HepG2 (cell line): Measurements from ENCODE around the gene KCNMA1. TPM values are rescaled to one million over a fixed set of nuclear protein-coding genes. Genes with fewer than 3 reads are reported as not detected.

Source experiments
- ATAC-seq: fragments of 200-7000 bp; cut with Tn5 transposase; 3 replicates; pipeline ENCODE4 v1.9.1; 2020; ENCODE audit warnings: mild to moderate bottlenecking, moderate library complexity
- BruUV-seq: library from RNA; stranded (reverse); fragments of 400-500 nt; replicated peaks from 2 replicates; lab custom pipeline; 2021; lab: Mats Ljungman, UMichigan
- CTCF ChIA-PET: fragments of 300-600 bp; formaldehyde crosslinking; extraction: SDS; loops from one replicate; lab custom pipeline; 2021; ENCODE audit warnings: low total read pairs, inconsistent platforms, low intra/inter-chr PET ratio; lab: Yijun Ruan, JAX
- POLR2A ChIA-PET: fragments of 350-600 bp; sonication (Branson Sonifier 250); formaldehyde crosslinking; loops from one replicate; lab custom pipeline; 2020; ENCODE audit warnings: antibody characterized with exemption, inconsistent platforms; lab: Yijun Ruan, JAX
- DNase-seq: peaks from one replicate; pipeline ENCODE4 v3.0.0-alpha.2; 2015; ENCODE audit warnings: low spot score
- FAIRE-seq: peaks from 3 replicates; lab custom pipeline; 2011; peaks lifted over from hg19 to GRCh38; lab: Jason Lieb, UNC
- H2AFZ ChIP-seq: one replicate; pipeline ENCODE4 v1.6.1; 2011; ENCODE audit warnings: low read length, inconsistent platforms
- H3K27ac ChIP-seq: fragments of 300-600 bp; 3 replicates; pipeline ENCODE4 v1.8.0; 2011; ENCODE audit warnings: mixed run types, mild to moderate bottlenecking, mixed read lengths, low read length, inconsistent platforms; ENCODE audit not compliant: insufficient read depth; ENCODE audit errors: extremely low read length
- H3K27me3 ChIP-seq, 2 experiments: fragments of 200-600 bp in 1 of 2; 2 replicates in 1 of 2; 3 replicates in 1 of 2; pipeline versions ENCODE4 v1.6.0 to v1.8.0; 2011; ENCODE audit warnings: low read length in 2 of 2, mild to moderate bottlenecking in 2 of 2, moderate library complexity in 2 of 2, inconsistent platforms in 1 of 2; ENCODE audit not compliant: insufficient read depth in 2 of 2, control insufficient read depth in 1 of 2
- H3K36me3 ChIP-seq, 2 experiments: fragments of 200-600 bp in 1 of 2; replicated peaks in 1 of 2; 2 replicates in 1 of 2; 3 replicates in 1 of 2; pipeline versions ENCODE4 v1.5.1 to v1.8.0; 2011; ENCODE audit warnings: low read length in 2 of 2, inconsistent platforms in 1 of 2; ENCODE audit not compliant: insufficient read depth in 2 of 2, control insufficient read depth in 1 of 2
- H3K4me1 ChIP-seq: 2 replicates; pipeline ENCODE4 v1.5.1; 2012; ENCODE audit warnings: low read length, inconsistent platforms; ENCODE audit not compliant: insufficient read depth
- H3K4me2 ChIP-seq: 2 replicates; pipeline ENCODE4 v1.6.0; 2011; ENCODE audit warnings: low read depth, low read length, inconsistent platforms
- H3K4me3 ChIP-seq, 3 experiments: fragments of 200-600 bp in 1 of 3; sonication (generic), shearing (Covaris generic) in 1 of 3; replicated peaks in 1 of 3; 2 replicates each; pipeline ENCODE4 v1.5.1; 2011 to 2016; ENCODE audit warnings: low read length in 3 of 3, inconsistent platforms in 2 of 3, low read depth in 2 of 3, mild to moderate bottlenecking in 2 of 3, control low read depth in 1 of 3, mixed read lengths in 1 of 3; ENCODE audit not compliant: insufficient read depth in 1 of 3
- H3K79me2 ChIP-seq: one replicate; pipeline ENCODE4 v1.6.1; 2011; ENCODE audit warnings: low read length, inconsistent platforms; ENCODE audit not compliant: insufficient read depth
- H3K9ac ChIP-seq: 2 replicates; pipeline ENCODE4 v1.6.0; 2011; ENCODE audit warnings: mild to moderate bottlenecking, low read depth, low read length, inconsistent platforms; ENCODE audit not compliant: insufficient read depth
- H3K9me3 ChIP-seq: 2 replicates; pipeline ENCODE4 v1.5.1; 2012; ENCODE audit warnings: mild to moderate bottlenecking, low read length
- H4K20me1 ChIP-seq: 2 replicates; pipeline ENCODE4 v1.6.0; 2011; ENCODE audit warnings: inconsistent platforms, mild to moderate bottlenecking, low read length, moderate library complexity; ENCODE audit not compliant: insufficient read depth
- AGO1 ChIP-seq: fragments of 200-400 bp; formaldehyde crosslinking; IDR thresholded peaks from 2 replicates; pipeline ENCODE4 v1.6.1; 2017; ENCODE audit warnings: mild to moderate bottlenecking, low read depth, low read length, moderate library complexity; ENCODE audit not compliant: poor library complexity, severe bottlenecking
- DMAP1 ChIP-seq: IDR thresholded peaks from 2 replicates; pipeline ENCODE4 v1.6.1; 2016
- EED ChIP-seq: sonication (generic); formaldehyde crosslinking; IDR thresholded peaks from 2 replicates; pipeline ENCODE4 v1.5.0; 2020; ENCODE audit warnings: mild to moderate bottlenecking, missing genetic modification reagents
- JUNB ChIP-seq: sonication (generic); formaldehyde crosslinking; IDR thresholded peaks from 2 replicates; pipeline ENCODE4 v1.8.0; 2022; ENCODE audit warnings: missing genetic modification reagents, mild to moderate bottlenecking, borderline replicate concordance
- MAFG ChIP-seq: sonication (generic); formaldehyde crosslinking; IDR thresholded peaks from 2 replicates; pipeline ENCODE4 v1.5.1; 2020; ENCODE audit warnings: mild to moderate bottlenecking, missing genetic modification reagents
- NR2C2 ChIP-seq: sonication (generic); formaldehyde crosslinking; IDR thresholded peaks from 2 replicates; pipeline ENCODE4 v1.4.0; 2020; ENCODE audit warnings: missing genetic modification reagents, mild to moderate bottlenecking, moderate library complexity, borderline replicate concordance
- RNF219 ChIP-seq: sonication (generic); formaldehyde crosslinking; IDR thresholded peaks from 2 replicates; pipeline ENCODE4 v1.5.0; 2020; ENCODE audit warnings: mild to moderate bottlenecking, missing genetic modification reagents
- RXRA ChIP-seq: sonication (generic); formaldehyde crosslinking; IDR thresholded peaks from 2 replicates; pipeline ENCODE4 v1.5.1; 2020; ENCODE audit warnings: missing genetic modification reagents
- ZNF646 ChIP-seq: sonication (generic); formaldehyde crosslinking; IDR thresholded peaks from 2 replicates; pipeline ENCODE4 v1.9.0; 2021; ENCODE audit warnings: mild to moderate bottlenecking, missing genetic modification reagents
- ZXDC ChIP-seq: sonication (generic); formaldehyde crosslinking; IDR thresholded peaks from 2 replicates; pipeline ENCODE4 v1.5.0; 2020; ENCODE audit warnings: mild to moderate bottlenecking, missing genetic modification reagents
- WGBS: methylation state at CpG from one replicate; pipeline ENCODE4 v1.1.6; 2017; ENCODE audit warnings: low lambda C conversion rate; 5-methylcytosine and 5-hydroxymethylcytosine counted together
- in situ Hi-C: cut with HindIII; loops from 2 replicates; pipeline ENCODE4 v1.10.0; 2017; ENCODE audit warnings: low pct_unique_long_range_greater_than_20kb; ENCODE audit not compliant: extremely low pct_ligation_motif_present
- intact Hi-C: fragments of 100-400 bp; cut with micrococcal nuclease; formaldehyde crosslinking; loops from one replicate; pipeline ENCODE4 v1.10.0; 2022; ENCODE audit not compliant: unreplicated experiment
- polyA plus RNA-seq, 8 experiments: library from polyadenylated mRNA; depleted of rRNA in 3 of 8; stranded (reverse) in 7 of 8; unstranded in 1 of 8; fragments of >200 nt; fragmentation: Illumina TruSeq in 4 of 8; extraction: Trizol in 4 of 8; gene quantifications; 2 replicates each; pipeline versions ENCODE4 v1.2.1 to v1.2.3, GENCODE V29; 2011 to 2016; ENCODE audit warnings: low read depth in 4 of 8, missing spikeins in 1 of 8, mixed read lengths in 1 of 8; ENCODE audit not compliant: insufficient read depth in 1 of 8
- total RNA-seq, 5 experiments: library from RNA; depleted of rRNA; stranded (reverse); fragments of >200 nt; fragmentation: Illumina TruSeq; extraction: Trizol; gene quantifications; 2 replicates each; pipeline ENCODE4 v1.2.3, GENCODE V29; 2016; ENCODE audit warnings: low read depth in 1 of 5

The KCNMA1 gene
- total and polyA plus RNA-seq, 2 of the 13 experiments (the other 11 are each of a cell fraction or from before 2014, with no cell fraction given), result 0.02 TPM; not detected in 1

- TF ChIP-seq ZXDC (no peak), DMAP1 (CRISPR knock-in tag) (no peak), NR2C2 (CRISPR knock-in tag) (no peak)
These were observed 72.0 kb downstream of the KCNMA1 start (continued) for GRCh38 chr10:77565590-77566023.

GRCh38 chr10:77564731-77565589, 72.6 kb downstream of the KCNMA1 start:
- peaks cover 0 to 3% of the 10 kb centered on the region in 2 experiments; a peak in 1 of 5 replicates for H3K27me3 ChIP-seq
- no peak overlapping the region for H3K27ac ChIP-seq
- intact Hi-C loops, result no loop called here
- no peaks in the 10 kb centered on the region for H4K20me1 ChIP-seq
- ChIA-PET POLR2A (no interaction called here), CTCF (no interaction called here)
- no TSS peak for BruUV-seq
- no peaks in the 10 kb centered on the region for H3K79me2 ChIP-seq
- H3K4me3 ChIP-seq, result no peak overlapping the region
- no peak for ATAC-seq
- no peak overlapping the region for H3K9ac ChIP-seq
- in situ Hi-C loops, result no loop called here
- FAIRE-seq, result no peak
- no peak overlapping the region for H2AFZ ChIP-seq
- no peak for DNase-seq
- no peaks in the 10 kb centered on the region for H3K36me3 ChIP-seq
- 7% methylated on average over 8 of the region's 10 CpGs for WGBS
- H3K9me3 ChIP-seq, result no peaks in the 10 kb centered on the region
- H3K4me1 ChIP-seq, result no peaks in the 10 kb centered on the region
- no peak overlapping the region for H3K4me2 ChIP-seq
- TF ChIP-seq EED (CRISPR knock-in tag) (no peak), MAFG (CRISPR knock-in tag) (no peak), NR2C2 (CRISPR knock-in tag) (no peak), RXRA (CRISPR knock-in tag) (no peak), RNF219 (CRISPR knock-in tag) (no peak), AGO1 (no peak), ZNF646 (CRISPR knock-in tag) (no peak), JUNB (CRISPR knock-in tag) (no peak)
